Ascending aorta (tissue), 2 donors: ENCODE data around the gene MRPS34. TPM values are rescaled to one million over a fixed set of nuclear protein-coding genes. Genes with fewer than 3 reads are reported as not detected.

ENCODE experiments used
- DNase-seq, 2 donors: peaks; one replicate each; pipeline ENCODE4 v3.0.0-alpha.2; 2019; ENCODE audit warnings: low spot score in 2 of 2
- H3K27ac ChIP-seq, 2 donors: fragments of 200-600 bp; sonication (generic); one replicate each; pipeline ENCODE4 v1.5.1; 2016 to 2017; ENCODE audit warnings: mild to moderate bottlenecking in 1 of 2
- H3K27me3 ChIP-seq: fragments of 200-600 bp; sonication (generic); one replicate; pipeline ENCODE4 v1.5.1; 2017
- H3K36me3 ChIP-seq, 2 donors: fragments of 200-600 bp; sonication (generic); one replicate each; pipeline ENCODE4 v1.5.1; 2016
- H3K4me1 ChIP-seq, 2 donors: fragments of 200-600 bp; sonication (generic); one replicate each; pipeline ENCODE4 v1.5.1; 2016 to 2017; ENCODE audit warnings: mild to moderate bottlenecking in 1 of 2
- H3K4me3 ChIP-seq, 2 donors: fragments of 200-600 bp; sonication (generic); one replicate each; pipeline ENCODE4 v1.5.1; 2016 to 2017; ENCODE audit warnings: mild to moderate bottlenecking in 1 of 2
- H3K9me3 ChIP-seq, 2 donors: fragments of 200-600 bp; sonication (generic); one replicate each; pipeline ENCODE4 v1.5.1; 2016
- CTCF ChIP-seq, 3 experiments: fragments of 200-600 bp in 2 of 3; fragments of 450-650 bp in 1 of 3; sonication (generic) in 2 of 3; IDR thresholded peaks; one replicate each; pipeline ENCODE4 v1.5.1; 2016 to 2019; ENCODE audit warnings: antibody characterized with exemption in 3 of 3, mild to moderate bottlenecking in 1 of 3, moderate library complexity in 1 of 3
- intact Hi-C: fragments of 100-400 bp; cut with DNase I; formaldehyde crosslinking; loops from one replicate; pipeline ENCODE4 v1.15.1; 2023
- total RNA-seq: library from RNA; depleted of rRNA; stranded (reverse); fragments of >200 nt; gene quantifications from one replicate; pipeline ENCODE4 v1.1.0, GENCODE V29; 2016

The MRPS34 gene
- total RNA-seq, 1 donor from 2014 or later = 170 TPM

- Histone ChIP-seq H3K4me1 (no peaks in the 10 kb centered on the region), H3K4me3 (no peak overlapping the region), H3K27me3 (no peaks in the 10 kb centered on the region), H3K27ac (no peak overlapping the region), H3K36me3 (peaks cover 61 to 74% of the 10 kb centered on the region in 2 donors), H3K9me3 (no peaks in the 10 kb centered on the region)
- DNase-seq = no peak
- no peak for TF ChIP-seq CTCF (IDR thresholded peaks at IDR 0.05)
- intact Hi-C loops = no loop called here
Measured at GRCh38 chr16:1818873-1819525, 46.1 kb upstream of the MRPS34 start.

GRCh38 chr16:1818204-1818872, 45.4 kb upstream of the MRPS34 start:
- Histone ChIP-seq H3K9me3 (no peaks in the 10 kb centered on the region), H3K27me3 (no peaks in the 10 kb centered on the region), H3K4me3 (no peak overlapping the region), H3K36me3 (peaks cover 61 to 81% of the 10 kb centered on the region in 2 donors), H3K27ac (no peak overlapping the region), H3K4me1 (no peaks in the 10 kb centered on the region)
- intact Hi-C loops = no loop called here
- DNase-seq = no peak
- TF ChIP-seq CTCF (IDR thresholded peaks at IDR 0.05) = no peak

- Histone ChIP-seq H3K4me1 (no peaks in the 10 kb centered on the region), H3K9me3 (no peaks in the 10 kb centered on the region), H3K4me3 (no peak overlapping the region), H3K36me3 (peaks cover 60 to 81% of the 10 kb centered on the region in 2 donors), H3K27ac (no peak overlapping the region), H3K27me3 (no peaks in the 10 kb centered on the region)
- DNase-seq = peak in 1 of 2 donors; percentile 56
- intact Hi-C loops = no loop called here
- TF ChIP-seq CTCF (IDR thresholded peaks at IDR 0.05) = no peak
Measured at GRCh38 chr16:1817716-1818115, 44.8 kb upstream of the MRPS34 start.

- DNase-seq = no peak
- Histone ChIP-seq H3K4me3 (no peak overlapping the region), H3K27me3 (no peaks in the 10 kb centered on the region), H3K4me1 (no peaks in the 10 kb centered on the region), H3K36me3 (peaks cover 55 to 76% of the 10 kb centered on the region in 2 donors), H3K27ac (no peak overlapping the region), H3K9me3 (no peaks in the 10 kb centered on the region)
- intact Hi-C loops = no loop called here
- TF ChIP-seq CTCF (IDR thresholded peaks at IDR 0.05) = no peak
Measured at GRCh38 chr16:1817276-1817589, 44.3 kb upstream of the MRPS34 start.

GRCh38 chr16:1816396-1817275, 43.7 kb upstream of the MRPS34 start:
- DNase-seq = peak in 1 of 2 donors; percentile 58
- Histone ChIP-seq H3K4me1 (no peaks in the 10 kb centered on the region), H3K9me3 (no peaks in the 10 kb centered on the region), H3K36me3 (peaks cover 50 to 70% of the 10 kb centered on the region in 2 donors), H3K27ac (no peak overlapping the region), H3K27me3 (no peaks in the 10 kb centered on the region), H3K4me3 (no peak overlapping the region)
- intact Hi-C loops = no loop called here
- no peak for TF ChIP-seq CTCF (IDR thresholded peaks at IDR 0.05)
